ENCODE measurements around the gene ESRP2. TPM values are rescaled to one million over a fixed set of nuclear protein-coding genes. Genes with fewer than 3 reads are reported as not detected.

Gene ESRP2
- total RNA-seq, 2 donors from 2014 or later, result 2.0 to 9.1 TPM

DNA sequence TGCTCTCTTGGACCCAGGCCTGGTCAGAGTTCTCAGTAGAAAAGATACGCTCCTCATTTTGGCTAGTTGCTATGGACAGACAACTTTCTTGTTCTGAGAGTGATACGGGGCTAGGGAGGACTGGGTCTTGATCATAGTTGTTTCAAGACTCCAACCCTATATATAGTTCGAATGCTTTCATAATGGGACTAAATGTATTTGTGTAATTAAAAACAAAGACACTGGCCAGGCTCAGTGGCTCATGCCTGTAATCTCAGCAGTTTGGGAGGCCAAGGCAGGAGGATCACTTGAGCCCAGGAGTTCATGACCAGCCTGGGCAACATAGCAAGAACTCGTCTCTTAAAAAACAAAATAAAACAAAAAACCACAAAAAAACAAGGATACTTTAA, 46.1 kb upstream of the ESRP2 start:
- H3K9me3 ChIP-seq, result no peaks in the 10 kb centered on the region
- peaks cover 21 to 34% of the 10 kb centered on the region in 2 donors for H3K4me1 ChIP-seq (ENCODE audit: control insufficient read depth in 1 of 2, low read depth in 2 of 2)
- H3K36me3 ChIP-seq, result peaks cover 5% of the 10 kb centered on the region
- ATAC-seq (ENCODE audit: insufficient number of reproducible peaks, low FRiP score, low read depth) (no peak), DNase-seq (ENCODE audit: low spot score) (no peak)
- H3K27me3 ChIP-seq (replicated peaks; ENCODE audit: insufficient read depth), result no peaks in the 10 kb centered on the region
- no peak overlapping the region for H3K27ac ChIP-seq
- TF ChIP-seq, protein P1, sequence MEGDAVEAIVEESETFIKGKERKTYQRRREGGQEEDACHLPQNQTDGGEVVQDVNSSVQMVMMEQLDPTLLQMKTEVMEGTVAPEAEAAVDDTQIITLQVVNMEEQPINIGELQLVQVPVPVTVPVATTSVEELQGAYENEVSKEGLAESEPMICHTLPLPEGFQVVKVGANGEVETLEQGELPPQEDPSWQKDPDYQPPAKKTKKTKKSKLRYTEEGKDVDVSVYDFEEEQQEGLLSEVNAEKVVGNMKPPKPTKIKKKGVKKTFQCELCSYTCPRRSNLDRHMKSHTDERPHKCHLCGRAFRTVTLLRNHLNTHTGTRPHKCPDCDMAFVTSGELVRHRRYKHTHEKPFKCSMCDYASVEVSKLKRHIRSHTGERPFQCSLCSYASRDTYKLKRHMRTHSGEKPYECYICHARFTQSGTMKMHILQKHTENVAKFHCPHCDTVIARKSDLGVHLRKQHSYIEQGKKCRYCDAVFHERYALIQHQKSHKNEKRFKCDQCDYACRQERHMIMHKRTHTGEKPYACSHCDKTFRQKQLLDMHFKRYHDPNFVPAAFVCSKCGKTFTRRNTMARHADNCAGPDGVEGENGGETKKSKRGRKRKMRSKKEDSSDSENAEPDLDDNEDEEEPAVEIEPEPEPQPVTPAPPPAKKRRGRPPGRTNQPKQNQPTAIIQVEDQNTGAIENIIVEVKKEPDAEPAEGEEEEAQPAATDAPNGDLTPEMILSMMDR (IDR thresholded peaks at IDR 0.05), result no peak
- no peak overlapping the region for H3K4me3 ChIP-seq

DNA sequence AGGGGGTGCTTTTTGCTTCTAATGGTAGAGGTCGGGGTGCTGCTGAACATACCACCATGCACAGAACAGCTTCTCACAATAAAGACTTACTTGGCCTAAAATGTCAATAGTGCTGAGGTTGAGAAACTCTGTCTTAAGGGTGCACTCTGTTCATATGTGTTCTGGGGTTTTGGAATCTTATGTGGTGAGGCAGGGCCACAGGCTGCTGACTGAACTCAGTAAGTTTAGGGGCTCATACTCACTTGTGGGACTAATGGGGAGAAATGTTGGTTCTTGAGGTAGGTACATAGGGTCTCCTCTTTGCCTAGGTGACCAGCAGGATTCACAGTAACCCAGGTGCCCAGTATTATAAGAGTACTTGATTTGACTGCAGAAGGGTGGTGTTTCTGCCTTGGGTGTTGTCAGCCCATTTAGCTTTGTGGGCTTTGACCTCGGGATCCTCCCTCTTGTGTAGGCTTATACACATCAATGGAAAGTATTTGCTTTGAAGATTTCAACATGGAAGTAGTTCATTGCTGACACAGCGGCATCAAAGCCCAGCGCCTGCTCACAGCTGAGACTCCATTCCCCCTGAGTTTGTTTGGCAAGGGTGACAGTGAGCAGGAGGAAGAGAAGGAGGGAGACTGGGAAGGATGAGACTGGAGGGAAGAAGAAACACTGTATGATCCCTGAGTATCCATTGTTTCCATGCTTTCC, 45.6 kb upstream of the ESRP2 start:
- H3K27me3 ChIP-seq (replicated peaks; ENCODE audit: insufficient read depth), result no peaks in the 10 kb centered on the region
- no peak overlapping the region for H3K27ac ChIP-seq
- ATAC-seq (ENCODE audit: insufficient number of reproducible peaks, low FRiP score, low read depth) (no peak), DNase-seq (ENCODE audit: low spot score) (no peak)
- no peaks in the 10 kb centered on the region for H3K9me3 ChIP-seq
- H3K4me3 ChIP-seq, result no peak overlapping the region
- H3K36me3 ChIP-seq, result peaks cover 5% of the 10 kb centered on the region
- TF ChIP-seq, protein P1 (IDR thresholded peaks at IDR 0.05), result no peak
- peaks cover 24 to 34% of the 10 kb centered on the region in 2 donors for H3K4me1 ChIP-seq (ENCODE audit: control insufficient read depth in 1 of 2, low read depth in 2 of 2)

DNA sequence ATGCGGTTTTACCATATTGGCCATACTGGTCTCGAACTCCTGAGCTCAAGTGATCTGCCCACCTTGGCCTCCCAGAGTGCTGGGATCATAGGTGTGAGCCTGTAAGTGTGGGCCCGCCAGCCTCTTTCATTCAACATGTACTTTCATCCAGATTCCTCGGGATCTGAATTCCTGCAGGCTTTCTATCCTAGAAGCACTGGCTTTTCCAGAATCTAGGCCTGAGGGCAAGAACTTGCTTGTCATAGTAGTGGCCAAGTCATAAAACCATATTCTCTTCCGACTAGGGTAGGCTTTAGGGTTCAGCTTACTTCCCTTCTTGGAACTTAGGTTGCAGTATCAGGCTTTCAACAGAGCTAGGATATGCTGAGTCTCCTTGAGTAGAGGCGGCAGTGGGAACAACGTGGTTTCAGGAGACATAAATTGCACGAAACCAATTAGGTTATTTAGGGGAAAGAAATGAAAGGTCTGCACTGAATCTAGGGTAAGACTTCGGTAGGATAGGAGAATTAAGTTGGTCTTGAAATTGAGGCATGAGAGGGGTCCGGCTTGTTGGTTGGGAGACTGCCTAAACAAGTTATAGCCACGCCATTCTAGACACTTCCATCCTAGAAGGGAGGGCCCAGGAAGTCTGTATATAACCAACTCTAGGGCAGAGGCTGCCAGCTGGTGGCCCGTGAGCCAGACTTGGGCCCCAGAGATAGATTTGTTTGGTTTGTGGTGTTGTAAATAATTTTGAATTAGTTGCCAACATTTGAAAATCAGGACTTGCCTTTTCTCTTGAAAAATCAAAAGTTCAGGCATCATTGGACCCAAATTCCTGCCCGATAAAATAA, 44.0 kb upstream of the ESRP2 start:
- no peak for ATAC-seq (ENCODE audit: insufficient number of reproducible peaks, low FRiP score, low read depth)
- DNase-seq (ENCODE audit: low spot score), result no peak
- Histone ChIP-seq H3K9me3 (no peaks in the 10 kb centered on the region), H3K27ac (no peak overlapping the region), H3K27me3 (replicated peaks; ENCODE audit: insufficient read depth) (no peaks in the 10 kb centered on the region), H3K4me3 (no peak overlapping the region), H3K4me1 (ENCODE audit: control insufficient read depth in 1 of 2, low read depth in 2 of 2) (peaks cover 32 to 36% of the 10 kb centered on the region in 2 donors), H3K36me3 (peaks cover 7% of the 10 kb centered on the region)
- TF ChIP-seq, protein P1 (IDR thresholded peaks at IDR 0.05), result no peak

DNA sequence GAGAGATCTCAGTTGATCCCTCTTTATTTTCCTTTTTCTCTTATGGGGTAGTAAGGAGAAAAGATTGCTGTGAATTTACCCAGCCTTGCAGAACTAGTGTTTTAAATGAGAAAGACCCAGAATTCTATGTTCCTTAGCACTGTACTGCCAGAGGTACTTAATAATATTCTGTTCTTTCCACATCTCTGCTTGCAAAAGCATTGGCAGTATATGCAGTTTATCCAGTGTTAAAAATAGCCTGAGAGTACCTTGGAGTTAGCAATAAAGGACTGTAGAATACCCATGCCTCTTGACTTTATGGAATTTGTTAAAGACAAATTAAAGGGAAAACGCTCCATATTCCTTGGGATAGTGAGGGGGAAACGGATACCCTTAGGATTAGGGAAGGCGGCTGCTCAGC, 40.3 kb upstream of the ESRP2 start:
- Histone ChIP-seq H3K27ac (peak overlapping the region; percentile 62 to 74), H3K4me1 (ENCODE audit: control insufficient read depth in 1 of 2, low read depth in 2 of 2) (peaks cover 23 to 32% of the 10 kb centered on the region in 2 donors), H3K36me3 (peaks cover 7% of the 10 kb centered on the region), H3K4me3 (peak overlapping the region; percentile 7), H3K27me3 (replicated peaks; ENCODE audit: insufficient read depth) (no peaks in the 10 kb centered on the region), H3K9me3 (no peaks in the 10 kb centered on the region)
- ATAC-seq (ENCODE audit: insufficient number of reproducible peaks, low FRiP score, low read depth), result no peak
- no peak for DNase-seq (ENCODE audit: low spot score)
- TF ChIP-seq, protein P1 (IDR thresholded peaks at IDR 0.05), result no peak

DNA sequence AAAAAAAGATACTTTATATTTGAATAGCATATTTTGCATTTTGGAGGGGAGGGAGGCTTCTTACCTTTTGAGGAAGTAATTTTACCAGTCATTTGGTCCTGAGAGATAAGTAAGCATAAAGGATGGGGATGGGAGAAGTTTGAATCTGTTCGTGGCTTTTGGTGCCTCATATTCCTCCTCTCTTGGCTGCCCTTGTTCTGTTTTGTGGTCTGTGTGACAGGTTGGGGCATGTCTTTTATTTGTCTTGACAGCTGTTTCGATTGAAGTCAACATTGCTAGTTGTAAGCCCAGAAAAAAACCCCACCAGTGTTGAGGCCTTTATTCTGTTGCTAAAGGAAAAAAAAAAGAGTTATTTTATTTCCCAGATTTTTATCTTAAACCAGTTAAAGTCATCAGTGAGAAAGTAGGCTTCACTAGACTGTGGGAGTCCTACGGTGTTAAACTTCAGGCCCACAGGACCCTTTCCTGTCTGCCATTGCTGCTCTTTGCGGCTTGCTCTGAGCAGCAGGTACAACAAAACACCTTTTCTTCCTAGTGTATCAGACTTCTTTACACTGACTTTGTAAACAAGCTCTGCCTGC, 39.8 kb upstream of the ESRP2 start:
- Histone ChIP-seq H3K4me1 (ENCODE audit: control insufficient read depth in 1 of 2, low read depth in 2 of 2) (peaks cover 23 to 33% of the 10 kb centered on the region in 2 donors), H3K9me3 (no peaks in the 10 kb centered on the region), H3K27ac (peak overlapping the region; percentile 56 to 74), H3K36me3 (peaks cover 7% of the 10 kb centered on the region), H3K4me3 (no peak overlapping the region), H3K27me3 (replicated peaks; ENCODE audit: insufficient read depth) (no peaks in the 10 kb centered on the region)
- ATAC-seq (ENCODE audit: insufficient number of reproducible peaks, low FRiP score, low read depth), result no peak
- DNase-seq (ENCODE audit: low spot score), result no peak
- TF ChIP-seq, protein P1 (IDR thresholded peaks at IDR 0.05), result no peak
